ENCODE measurements around the gene KDM4B.
"Not testable (repeated sequence)": the region's sequence is repeated elsewhere in the genome, so short reads cannot be mapped to it uniquely, and the experiment has no call there.

Gene KDM4B

DNA sequence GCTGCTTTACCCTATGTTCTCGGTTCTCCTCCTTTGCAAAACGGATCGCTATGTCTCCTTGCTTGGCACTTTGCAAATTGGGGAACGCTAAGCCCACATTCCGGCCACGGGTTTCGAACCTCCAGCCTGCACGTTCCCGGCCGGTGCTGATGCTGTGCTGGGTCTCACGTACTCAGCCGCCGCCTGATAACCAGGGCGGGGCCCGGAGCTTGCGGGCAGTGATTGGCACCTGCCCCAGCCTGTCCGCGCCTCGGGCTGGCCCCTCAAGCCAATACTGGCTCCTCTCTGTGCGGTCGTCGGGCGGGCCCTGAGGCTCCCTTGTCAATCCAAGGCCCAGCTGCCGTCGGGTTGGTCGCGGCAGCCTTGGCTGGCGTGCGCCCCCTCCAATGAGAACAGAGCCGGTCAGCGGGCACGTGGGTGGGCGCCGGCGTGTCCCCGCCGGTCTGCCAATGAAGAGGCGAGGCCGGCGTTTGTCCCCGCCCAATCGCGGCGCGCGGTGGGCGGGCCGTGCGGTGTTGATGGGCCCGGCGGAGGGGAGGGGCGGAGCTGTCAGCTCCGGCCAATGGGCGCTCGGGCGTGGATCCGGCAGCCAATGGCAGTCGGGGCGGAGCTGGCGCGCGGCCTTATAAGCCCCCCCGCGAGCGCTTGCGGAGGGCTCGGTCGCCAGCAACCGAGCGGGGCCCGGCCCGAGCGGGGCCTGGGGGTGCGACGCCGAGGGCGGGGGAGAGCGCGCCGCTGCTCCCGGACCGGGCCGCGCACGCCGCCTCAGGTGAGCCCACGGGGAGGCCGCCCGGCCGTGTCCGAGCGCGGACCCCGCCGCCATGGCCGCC is at the start of gene KDM4B:
KDM4B (plus strand) TSS at position 652 of the 830 bp plus-strand sequence. CDS start 63,778 bp downstream, outside the sequence.
- peak; percentile 91 for DNase-seq (ENCODE audit: low read depth, low spot score)

DNA sequence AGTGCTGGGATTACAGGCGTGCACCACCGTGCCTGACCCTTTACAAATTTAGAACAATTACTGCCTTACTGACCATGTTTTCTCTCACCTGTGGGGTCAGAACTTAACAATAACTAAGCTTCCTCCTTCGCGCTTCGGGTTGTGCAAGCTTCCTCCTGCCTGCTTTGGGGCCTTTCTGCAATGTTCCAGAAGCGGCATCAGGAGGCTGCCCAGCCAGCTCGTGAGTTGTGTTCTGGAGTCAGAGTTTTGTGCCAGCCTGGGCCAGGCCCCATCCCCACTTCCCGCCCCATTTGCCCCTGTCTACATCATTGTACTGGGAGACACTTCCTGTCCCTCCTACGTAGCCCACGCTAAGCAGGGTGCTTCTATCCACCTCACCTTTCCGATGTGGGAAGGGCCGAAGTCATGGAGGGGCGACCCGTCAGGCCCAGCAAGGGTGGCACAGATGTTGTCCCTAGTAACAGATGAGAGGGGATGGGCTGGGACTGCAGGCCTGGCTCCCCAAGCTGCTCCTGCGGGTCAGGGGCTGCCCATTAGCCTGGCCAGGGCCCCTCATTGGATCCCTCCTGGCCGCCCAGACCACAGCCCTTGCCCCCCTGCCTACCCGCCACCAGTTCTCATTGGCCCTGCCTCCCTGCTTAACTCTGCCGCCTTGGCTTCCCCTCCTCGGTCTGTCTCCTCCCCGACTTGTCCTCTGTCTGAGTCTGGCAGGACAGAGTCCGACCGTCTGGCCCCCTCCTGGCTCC is 46.2 kb upstream of the KDM4B start:
- no peak for DNase-seq (ENCODE audit: low read depth, low spot score)

DNA sequence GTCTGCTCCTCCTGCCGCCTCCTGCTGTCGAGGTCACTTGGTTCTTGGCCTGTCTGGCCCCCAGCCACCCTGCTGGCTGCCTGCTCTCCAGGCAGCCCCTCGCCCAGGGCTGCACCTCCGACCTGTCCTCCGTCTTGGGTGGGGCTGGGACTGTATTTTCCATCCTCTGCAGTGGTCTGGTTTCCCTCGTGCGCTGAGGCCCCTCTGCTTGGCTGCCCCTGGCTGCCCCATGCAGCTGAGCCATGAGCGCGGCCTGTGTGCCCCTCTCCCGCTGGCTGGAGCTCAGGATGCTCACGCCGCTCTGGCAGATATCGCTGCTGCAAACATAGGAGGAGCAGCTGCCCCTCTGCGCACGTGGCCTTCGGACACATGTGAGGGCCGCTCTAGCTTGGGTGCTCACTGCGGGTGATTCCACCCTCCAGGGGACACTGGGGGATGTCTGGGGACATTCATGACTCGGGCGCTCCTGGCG is 45.6 kb upstream of the KDM4B start:
- no peak for DNase-seq (ENCODE audit: low read depth, low spot score)

DNA sequence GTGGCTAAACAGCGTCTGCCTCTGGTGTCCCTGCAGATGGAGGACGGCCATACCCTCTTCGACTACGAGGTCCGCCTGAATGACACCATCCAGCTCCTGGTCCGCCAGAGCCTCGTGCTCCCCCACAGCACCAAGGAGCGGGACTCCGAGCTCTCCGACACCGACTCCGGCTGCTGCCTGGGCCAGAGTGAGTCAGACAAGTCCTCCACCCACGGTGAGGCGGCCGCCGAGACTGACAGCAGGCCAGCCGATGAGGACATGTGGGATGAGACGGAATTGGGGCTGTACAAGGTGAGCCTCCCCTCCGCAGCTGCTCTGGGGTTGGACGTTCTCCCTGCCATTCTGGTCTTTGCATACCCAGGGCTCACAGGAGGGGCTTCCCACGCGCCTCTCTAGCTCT is 39.7 kb upstream of the KDM4B start:
- DNase-seq (ENCODE audit: low read depth, low spot score): no peak

DNA sequence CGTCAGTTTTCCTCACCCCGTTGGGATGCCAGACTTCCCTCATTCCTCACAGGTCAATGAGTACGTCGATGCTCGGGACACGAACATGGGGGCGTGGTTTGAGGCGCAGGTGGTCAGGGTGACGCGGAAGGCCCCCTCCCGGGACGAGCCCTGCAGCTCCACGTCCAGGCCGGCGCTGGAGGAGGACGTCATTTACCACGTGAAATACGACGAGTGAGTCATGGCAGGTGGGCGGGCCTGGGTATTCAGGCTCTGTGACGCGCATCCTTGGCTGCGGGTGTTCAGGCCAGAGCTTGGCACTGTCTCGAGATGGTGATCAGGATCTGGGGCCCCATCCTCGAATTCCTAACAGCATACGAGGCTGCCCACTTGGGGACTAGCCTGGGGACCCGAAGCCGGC is 38.2 kb upstream of the KDM4B start:
- DNase-seq (ENCODE audit: low read depth, low spot score): no peak

DNA sequence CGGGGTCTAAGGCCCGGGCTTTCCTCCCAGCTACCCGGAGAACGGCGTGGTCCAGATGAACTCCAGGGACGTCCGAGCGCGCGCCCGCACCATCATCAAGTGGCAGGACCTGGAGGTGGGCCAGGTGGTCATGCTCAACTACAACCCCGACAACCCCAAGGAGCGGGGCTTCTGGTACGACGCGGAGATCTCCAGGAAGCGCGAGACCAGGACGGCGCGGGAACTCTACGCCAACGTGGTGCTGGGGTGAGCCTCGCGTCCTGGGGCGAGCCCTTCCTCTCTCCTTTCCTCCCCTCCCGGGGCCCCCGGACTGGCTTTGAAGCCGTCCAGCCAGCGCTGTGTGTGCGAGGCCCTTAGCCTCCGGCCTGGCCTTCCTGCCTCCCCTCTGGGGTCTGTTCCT is 36.2 kb upstream of the KDM4B start:
- no peak for DNase-seq (ENCODE audit: low read depth, low spot score)

DNA sequence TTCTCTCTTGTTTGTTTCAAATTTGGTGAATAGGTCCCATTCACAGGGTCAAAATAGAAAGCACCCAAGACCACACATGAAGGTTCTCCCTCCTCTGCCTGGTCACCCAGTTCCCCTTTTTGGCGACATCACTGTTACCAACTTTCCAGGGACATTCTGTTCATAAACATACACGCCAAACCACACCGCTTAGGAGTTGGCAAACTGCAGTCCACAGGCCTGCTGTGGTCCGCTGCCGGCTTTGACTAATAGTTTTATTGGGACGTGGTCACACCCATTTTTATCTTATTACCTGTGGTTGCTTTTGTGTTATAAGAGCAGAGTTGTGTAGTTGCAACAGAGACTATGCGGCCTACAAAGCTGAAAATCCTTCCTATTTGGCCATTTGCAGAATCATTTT is 35.4 kb upstream of the KDM4B start:
- DNase-seq (ENCODE audit: low read depth, low spot score): no peak

DNA sequence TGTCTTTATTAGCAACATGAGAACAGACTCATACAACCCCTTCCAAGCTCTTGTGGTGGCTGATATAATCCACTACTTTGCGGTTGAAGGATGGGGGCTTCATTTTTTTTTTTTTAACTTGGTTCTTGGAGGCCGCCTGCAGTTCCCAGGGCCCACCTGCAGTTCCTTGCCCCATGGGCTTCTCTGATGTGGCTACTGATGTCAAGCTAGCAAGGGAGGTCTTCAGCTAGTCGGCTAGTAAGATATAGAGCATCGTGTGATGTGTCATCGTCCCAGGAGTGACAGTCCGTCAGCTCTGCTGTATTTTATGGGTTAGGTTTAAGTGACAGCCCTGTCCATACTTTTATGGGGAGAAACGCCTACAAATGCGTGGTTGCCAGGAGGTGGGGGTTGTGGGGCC is 33.5 kb upstream of the KDM4B start:
- DNase-seq (ENCODE audit: low read depth, low spot score): no peak

DNA sequence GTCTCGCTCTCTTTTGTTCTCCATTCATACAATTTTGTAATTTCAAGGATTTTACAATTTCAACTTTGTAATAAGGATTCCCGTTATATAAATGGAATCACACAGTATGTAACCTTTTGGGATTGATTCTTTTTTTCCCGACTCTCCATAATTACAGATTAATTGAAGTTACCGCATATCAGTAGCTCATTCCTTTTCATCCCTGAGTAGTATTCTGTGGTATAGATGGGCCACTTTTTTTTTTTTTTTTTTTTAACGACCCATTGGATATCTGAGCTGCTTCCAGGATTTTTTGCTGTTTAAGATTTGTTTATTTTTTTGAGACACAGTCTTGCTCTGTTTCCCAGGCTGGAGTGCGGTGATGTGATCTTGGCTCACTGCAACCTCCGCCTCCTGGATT is 31.9 kb upstream of the KDM4B start:
- no peak for DNase-seq (ENCODE audit: low read depth, low spot score)

DNA sequence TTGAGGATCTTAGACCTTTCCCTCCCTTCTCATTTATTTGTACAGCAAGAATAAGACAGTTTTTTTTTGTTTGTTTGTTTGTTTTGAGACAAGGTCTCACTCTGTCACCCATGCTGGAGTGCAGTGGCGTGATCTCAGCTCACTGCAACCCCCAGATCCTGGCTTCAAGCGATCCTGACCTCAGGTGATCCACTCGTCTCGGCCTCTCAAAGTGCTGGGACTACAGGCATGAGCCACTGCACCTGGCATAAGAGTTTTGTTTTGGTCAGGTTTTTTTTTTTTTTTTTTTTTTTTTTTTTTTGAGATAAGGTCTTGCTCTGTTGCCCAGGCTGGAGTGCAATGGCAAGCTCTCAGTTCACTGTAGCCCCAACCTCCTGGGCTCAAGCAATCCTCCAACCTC is 30.5 kb upstream of the KDM4B start:
- not testable (repeated sequence) for DNase-seq (ENCODE audit: low read depth, low spot score)

DNA sequence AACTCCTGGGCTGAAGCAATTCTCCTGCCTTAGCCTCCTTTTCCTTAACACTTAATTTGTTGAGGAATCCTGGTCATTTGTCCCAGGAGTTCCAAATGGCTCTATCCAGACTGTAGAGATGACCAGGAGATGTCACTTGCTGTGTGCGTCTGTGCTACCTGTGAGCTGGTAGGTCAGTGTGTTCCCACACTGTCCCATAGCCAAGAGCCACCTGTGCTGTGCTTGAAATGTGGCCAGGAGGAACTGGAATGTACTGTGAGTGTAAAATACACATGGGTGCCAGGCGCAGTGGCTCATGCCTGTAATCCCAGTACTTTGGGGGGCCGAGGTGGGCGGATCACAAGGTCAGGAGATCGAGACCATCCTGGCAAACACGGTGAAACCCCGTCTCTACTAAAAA is 29.4 kb upstream of the KDM4B start:
- no peak for DNase-seq (ENCODE audit: low read depth, low spot score)

DNA sequence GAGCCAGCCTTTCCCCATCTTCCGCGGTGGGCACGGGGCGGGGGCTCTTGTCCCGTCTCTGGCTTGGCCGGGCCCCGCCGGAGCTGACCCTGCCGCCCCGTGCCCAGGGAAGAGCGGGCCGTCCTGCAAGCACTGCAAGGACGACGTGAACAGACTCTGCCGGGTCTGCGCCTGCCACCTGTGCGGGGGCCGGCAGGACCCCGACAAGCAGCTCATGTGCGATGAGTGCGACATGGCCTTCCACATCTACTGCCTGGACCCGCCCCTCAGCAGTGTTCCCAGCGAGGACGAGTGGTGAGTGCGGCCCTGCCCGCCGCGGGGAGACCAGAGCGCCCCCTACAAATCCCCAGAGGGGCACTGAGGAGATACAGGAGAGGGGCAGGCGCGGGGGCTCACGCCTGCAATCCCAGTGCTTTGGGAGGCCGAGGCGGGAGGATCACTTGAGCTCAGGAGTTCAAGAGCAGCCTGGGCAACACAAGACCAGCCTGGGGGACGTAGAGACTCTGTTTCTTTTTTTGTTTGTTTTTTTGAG is 27.2 kb upstream of the KDM4B start:
- not testable (repeated sequence) for DNase-seq (ENCODE audit: low read depth, low spot score)

DNA sequence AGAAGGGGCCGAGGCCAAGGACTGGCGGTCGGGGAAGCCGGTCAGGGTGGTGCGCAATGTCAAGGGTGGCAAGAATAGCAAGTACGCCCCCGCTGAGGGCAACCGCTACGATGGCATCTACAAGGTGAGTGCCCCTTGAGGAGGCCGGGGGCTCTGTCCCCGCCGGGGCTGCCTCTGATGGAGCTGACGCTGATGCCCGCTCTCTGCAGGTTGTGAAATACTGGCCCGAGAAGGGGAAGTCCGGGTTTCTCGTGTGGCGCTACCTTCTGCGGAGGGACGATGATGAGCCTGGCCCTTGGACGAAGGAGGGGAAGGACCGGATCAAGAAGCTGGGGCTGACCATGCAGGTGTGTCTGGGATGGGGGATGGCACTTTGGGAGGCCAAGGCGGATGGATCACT is 18.3 kb upstream of the KDM4B start:
- not testable (repeated sequence) for DNase-seq (ENCODE audit: low read depth, low spot score)

DNA sequence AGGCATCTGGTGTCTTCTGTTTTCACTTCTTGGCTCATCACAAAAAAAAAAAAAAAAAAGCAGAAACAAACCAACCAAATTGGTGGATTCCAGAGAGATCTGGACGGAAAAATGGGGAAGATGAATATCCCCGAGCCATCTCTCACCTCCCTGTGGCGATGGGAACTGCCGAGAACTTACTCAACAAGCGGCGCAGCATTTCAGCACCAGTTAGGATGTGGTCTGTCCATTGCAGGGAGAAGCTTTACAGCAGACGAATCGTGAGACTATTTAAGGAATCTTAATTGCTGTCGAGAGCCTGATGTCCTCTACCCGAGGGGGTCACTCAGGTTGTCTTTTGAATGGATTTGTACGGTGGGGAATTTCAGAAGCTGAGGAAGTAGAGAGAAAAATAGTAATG is 17.3 kb upstream of the KDM4B start:
- no peak for DNase-seq (ENCODE audit: low read depth, low spot score)

DNA sequence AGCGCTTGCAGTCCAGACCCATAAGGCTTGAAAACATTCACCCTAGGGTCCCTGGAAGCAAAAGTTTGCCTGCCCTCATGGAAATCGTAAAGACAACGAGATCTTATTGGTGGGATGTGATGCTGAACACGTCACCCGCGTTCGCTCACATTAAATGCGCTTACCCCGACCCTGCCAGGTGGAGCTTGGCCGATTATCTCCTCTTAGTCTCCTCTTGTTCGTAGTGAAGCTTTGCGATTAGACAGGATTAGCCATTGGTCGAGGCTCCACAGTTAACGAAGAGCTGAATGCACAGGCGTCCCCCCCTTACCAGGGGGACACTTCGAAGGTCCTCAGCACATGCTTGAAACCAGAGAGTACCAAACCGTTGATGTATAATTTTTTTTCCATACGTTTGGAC is 16.0 kb upstream of the KDM4B start:
- no peak for DNase-seq (ENCODE audit: low read depth, low spot score)

DNA sequence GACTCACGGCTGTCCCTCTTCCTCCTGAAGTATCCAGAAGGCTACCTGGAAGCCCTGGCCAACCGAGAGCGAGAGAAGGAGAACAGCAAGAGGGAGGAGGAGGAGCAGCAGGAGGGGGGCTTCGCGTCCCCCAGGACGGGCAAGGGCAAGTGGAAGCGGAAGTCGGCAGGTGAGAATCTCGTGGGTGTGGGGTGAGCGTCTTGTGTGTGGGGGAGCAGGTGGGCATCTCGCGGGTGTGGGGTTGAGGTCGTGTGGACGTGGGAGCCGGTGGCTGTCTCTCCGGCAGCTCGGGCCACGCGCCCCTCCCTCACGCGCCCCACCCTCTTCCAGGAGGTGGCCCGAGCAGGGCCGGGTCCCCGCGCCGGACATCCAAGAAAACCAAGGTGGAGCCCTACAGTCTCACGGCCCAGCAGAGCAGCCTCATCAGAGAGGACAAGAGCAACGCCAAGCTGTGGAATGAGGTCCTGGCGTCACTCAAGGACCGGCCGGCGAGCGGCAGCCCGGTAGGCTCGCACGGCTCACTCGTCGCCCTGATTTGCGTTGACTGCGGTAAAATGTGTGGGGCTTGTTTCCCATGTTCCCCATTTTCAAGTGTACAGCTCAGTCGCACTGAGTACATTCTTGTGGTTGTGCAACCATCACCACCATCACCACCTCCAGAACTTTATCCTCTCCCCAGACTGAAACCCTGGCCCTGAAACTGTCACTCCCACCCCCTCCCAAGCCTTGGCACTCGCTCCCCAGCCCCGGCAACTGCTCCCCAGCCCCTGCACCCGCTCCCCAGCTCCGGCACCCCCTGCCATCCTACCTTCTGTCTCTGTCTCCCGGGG is 14.4 kb upstream of the KDM4B start:
- DNase-seq (ENCODE audit: low read depth, low spot score): not testable (repeated sequence)

DNA sequence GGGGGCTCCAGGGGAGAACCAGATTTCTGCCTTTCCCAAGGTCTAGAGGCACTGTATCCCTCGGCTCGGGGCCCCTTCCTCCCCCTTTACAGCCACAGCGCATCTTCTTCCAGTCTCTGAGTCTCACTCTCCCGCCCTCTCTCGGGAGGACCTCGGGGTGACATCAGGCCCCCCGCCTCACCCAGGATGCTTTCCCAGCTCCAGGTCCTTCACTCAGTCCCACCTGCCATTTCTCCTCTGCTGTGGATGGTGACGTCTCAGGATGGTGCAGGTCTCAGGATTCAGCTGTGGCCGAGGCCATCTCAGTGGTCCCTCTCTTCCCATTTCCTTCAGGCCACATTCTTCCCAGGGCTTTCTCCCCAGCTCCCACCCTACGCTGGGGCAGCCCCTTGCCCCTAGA is 13.6 kb upstream of the KDM4B start:
- no peak for DNase-seq (ENCODE audit: low read depth, low spot score)

DNA sequence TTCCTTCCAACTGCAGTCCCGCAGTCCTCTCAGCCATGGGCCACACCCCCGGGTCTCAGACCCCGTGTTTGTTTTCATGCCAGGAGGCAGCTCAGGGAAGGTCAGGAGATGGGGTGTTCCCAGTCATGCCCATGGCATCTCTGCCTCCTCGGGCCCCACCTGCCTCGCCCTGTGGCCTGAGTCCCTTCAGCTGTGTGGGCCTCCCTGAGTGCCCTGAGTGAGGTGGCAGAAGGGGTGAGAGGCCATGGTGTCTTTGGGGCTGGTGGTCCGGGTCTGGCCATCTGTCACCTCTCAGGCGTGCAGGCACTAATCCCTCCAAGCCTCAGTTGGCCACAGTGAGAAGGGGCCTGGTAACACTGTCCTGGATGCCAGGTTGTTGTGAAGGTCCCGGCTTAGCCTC is 10.9 kb upstream of the KDM4B start:
- no peak for DNase-seq (ENCODE audit: low read depth, low spot score)

DNA sequence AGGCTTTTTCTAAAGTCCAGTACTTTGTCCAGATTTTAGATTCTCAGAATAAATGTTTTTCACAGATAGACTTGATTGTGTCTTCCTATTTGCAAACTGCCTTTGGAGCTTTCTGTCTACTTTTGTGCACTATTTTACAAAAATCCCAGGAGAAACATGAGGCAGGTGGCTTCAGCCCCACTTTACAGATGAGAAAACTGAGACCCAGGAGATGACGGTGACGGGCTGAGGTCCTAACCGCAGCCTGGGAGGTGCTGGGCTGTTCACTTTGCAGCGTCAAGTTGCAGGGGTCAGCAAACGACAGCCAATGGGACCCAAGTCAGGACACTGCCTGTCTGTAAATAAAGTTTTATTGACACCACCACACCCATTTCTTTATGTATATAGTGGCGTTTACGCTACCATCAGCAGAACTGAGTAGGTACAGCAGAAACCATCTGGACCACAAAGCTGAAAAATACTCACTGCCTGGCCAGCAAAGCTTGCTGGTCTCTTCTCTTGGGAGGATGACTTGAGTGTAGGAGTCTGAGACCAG is 6.8 kb upstream of the KDM4B start:
- DNase-seq (ENCODE audit: low read depth, low spot score): no peak

DNA sequence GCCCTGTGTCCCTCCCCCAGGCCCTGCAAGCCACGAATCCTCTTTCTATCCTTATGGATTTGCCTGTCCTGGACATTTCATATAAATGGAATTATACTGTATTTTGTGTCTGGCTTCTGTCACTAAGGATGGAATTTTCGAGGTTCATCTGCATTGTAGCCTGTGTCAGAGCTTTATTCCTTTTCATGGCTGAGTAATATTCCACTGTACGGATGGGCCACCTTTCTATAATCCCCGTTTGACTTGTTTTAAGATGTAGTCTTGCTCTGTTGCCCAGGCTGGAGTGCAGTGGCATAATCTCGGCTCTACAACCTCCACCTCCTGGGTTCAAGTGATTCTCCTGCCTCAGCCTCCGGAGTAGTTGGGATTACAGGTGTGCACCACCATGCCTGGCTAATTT is 3.9 kb upstream of the KDM4B start:
- no peak for DNase-seq (ENCODE audit: low read depth, low spot score)

DNA sequence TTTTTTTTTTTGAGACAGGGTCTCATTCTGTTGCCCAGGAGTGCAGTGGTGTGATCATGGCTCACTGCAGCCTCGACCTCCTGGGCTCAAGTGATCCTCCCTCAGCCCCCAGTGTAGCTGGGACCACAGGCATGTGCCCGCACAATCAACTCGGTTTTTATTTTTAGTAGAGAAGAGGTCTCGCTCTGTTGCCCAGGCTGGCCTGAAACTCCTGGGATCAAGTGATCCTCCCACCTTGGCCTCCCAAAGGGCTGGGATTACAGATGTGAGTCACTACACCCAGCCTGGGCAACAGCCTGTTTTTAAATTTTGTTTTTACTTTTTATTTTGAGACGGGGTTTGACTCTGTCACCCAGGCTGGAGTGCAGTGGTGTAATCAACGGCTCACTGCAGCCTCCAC is 2.3 kb upstream of the KDM4B start:
- no peak for DNase-seq (ENCODE audit: low read depth, low spot score)
